C4-2B (cell line): ENCODE measurements around the gene NAA16.

Experiments
- CTCF ChIP-seq: fragments of 450-650 bp; conservative IDR thresholded peaks from 2 replicates; pipeline ENCODE4 v1.5.1; 2017; ENCODE audit warnings: mild to moderate bottlenecking
- ZFX ChIP-seq: fragments of 450-650 bp; IDR thresholded peaks from 2 replicates; pipeline ENCODE4 v1.6.1; 2017

GRCh38 chr13:41354416-41354815 is 43.3 kb downstream of the NAA16 start:
- TF ChIP-seq CTCF (no peak), ZFX (no peak)
